ENCODE results near the gene PNPLA1. TPM values are rescaled to one million over a fixed set of nuclear protein-coding genes. Genes with fewer than 3 reads are reported as not detected.

PNPLA1 gene, protein sequence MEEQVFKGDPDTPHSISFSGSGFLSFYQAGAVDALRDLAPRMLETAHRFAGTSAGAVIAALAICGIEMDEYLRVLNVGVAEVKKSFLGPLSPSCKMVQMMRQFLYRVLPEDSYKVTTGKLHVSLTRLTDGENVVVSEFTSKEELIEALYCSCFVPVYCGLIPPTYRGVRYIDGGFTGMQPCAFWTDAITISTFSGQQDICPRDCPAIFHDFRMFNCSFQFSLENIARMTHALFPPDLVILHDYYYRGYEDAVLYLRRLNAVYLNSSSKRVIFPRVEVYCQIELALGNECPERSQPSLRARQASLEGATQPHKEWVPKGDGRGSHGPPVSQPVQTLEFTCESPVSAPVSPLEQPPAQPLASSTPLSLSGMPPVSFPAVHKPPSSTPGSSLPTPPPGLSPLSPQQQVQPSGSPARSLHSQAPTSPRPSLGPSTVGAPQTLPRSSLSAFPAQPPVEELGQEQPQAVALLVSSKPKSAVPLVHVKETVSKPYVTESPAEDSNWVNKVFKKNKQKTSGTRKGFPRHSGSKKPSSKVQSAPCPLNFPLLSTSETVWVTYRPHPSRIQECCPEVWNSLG
- total RNA-seq (2021; ENCODE audit: unreplicated experiment) (not detected), Bru-seq, nascent RNA (percentile 25 among the genes with signal in this experiment), BruChase-seq, experiment 1, labeled RNA remaining after a 2-hour chase (percentile 36 among the genes with signal in this experiment), BruChase-seq, experiment 2, labeled RNA remaining after a 6-hour chase (percentile 30 among the genes with signal in this experiment)
- 0.10 TPM for polyA plus RNA-seq (2012; ENCODE audit: insufficient read length)
- long read RNA-seq = 0 reads

DNA sequence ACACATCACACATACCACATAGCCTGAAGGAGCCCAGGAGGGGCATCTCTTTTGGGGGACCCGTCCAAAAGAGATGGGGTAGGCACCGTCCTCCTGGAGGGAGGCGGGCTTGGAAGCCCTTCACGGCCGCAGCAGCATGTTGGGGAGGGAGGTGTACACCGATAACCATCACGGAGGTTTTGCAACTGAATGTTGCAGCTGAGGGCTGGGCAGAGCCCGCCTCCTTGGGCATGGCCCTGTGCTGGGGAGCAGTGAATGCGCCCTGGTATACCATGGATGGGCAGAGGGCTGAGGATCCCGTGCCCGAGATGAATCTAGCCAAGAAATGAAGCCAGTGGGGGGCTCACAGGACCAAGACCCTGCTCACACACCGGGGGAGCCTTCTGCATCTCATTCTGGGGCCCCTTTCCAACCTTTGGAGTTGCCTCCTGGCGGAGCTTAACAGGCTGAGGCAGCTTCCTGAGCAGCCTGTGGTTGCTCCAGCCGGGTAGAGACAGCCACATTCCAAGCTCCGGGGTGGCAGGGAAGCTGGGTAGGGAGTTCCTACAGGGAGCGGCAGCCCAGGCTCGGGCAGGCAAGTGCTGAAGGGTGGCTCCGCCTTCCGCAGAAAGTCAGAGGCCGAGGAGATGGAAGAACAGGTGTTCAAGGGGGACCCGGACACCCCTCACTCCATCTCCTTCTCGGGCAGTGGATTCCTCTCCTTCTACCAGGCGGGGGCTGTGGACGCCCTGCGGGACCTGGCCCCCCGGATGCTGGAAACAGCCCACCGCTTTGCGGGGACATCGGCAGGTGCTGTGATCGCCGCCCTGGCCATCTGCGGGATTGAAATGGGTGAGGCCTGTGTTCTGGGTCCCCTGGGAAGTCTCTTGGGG, at the start of gene PNPLA1:
Gene PNPLA1 (plus strand): TSS at position 227 of the 872 bp plus-strand sequence. CDS start 400 bp downstream, at position 627.
- Histone ChIP-seq H3K4me3 (ENCODE audit: low read depth in 2 of 2, low read length in 2 of 2) (no peak within 1 kb of the TSS), H3K27me3 (ENCODE audit: control insufficient read depth, insufficient read depth, low read length) (peaks cover 8% of the 10 kb centered on the region), H3K9me3 (ENCODE audit: control insufficient read depth, insufficient read depth, low read depth, low read length) (no peaks in the 10 kb centered on the region), H3K27ac (ENCODE audit: low read length) (no peak within 1 kb of the TSS), H3K36me3 (ENCODE audit: control insufficient read depth, insufficient read depth, low read length) (no peaks in the 10 kb centered on the region), H3K4me1 (ENCODE audit: control insufficient read depth, insufficient read depth, low read length) (peaks cover 10% of the 10 kb centered on the region)
- ChIA-PET CTCF (no interaction called here), POLR2A (no interaction called here)
- in situ Hi-C loops (cut with HindIII; ENCODE audit: low pct_unique_long_range_greater_than_20kb, low sequenced_read_pairs) = no loop called here
- DNase-seq (ENCODE audit: low read depth, low spot score) (no peak), ATAC-seq (peak; percentile 71)
- BruUV-seq (replicated peaks) = no TSS peak
- TF ChIP-seq SIN3A (IDR thresholded peaks at IDR 0.05; ENCODE audit: borderline replicate concordance, insufficient read depth, low read depth, low read length) (no peak), POLR2AphosphoS5 (IDR thresholded peaks at IDR 0.05; ENCODE audit: low read depth, low read length) (no peak), TCF7L2 (IDR thresholded peaks at IDR 0.05; ENCODE audit: low read depth, low read length) (no peak)
- TF ChIP-seq, protein P1, sequence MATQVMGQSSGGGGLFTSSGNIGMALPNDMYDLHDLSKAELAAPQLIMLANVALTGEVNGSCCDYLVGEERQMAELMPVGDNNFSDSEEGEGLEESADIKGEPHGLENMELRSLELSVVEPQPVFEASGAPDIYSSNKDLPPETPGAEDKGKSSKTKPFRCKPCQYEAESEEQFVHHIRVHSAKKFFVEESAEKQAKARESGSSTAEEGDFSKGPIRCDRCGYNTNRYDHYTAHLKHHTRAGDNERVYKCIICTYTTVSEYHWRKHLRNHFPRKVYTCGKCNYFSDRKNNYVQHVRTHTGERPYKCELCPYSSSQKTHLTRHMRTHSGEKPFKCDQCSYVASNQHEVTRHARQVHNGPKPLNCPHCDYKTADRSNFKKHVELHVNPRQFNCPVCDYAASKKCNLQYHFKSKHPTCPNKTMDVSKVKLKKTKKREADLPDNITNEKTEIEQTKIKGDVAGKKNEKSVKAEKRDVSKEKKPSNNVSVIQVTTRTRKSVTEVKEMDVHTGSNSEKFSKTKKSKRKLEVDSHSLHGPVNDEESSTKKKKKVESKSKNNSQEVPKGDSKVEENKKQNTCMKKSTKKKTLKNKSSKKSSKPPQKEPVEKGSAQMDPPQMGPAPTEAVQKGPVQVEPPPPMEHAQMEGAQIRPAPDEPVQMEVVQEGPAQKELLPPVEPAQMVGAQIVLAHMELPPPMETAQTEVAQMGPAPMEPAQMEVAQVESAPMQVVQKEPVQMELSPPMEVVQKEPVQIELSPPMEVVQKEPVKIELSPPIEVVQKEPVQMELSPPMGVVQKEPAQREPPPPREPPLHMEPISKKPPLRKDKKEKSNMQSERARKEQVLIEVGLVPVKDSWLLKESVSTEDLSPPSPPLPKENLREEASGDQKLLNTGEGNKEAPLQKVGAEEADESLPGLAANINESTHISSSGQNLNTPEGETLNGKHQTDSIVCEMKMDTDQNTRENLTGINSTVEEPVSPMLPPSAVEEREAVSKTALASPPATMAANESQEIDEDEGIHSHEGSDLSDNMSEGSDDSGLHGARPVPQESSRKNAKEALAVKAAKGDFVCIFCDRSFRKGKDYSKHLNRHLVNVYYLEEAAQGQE (IDR thresholded peaks at IDR 0.05; ENCODE audit: insufficient read depth in 1 of 2, low read depth in 2 of 2, low read length in 1 of 2) = no peak
- TF ChIP-seq, protein P2, sequence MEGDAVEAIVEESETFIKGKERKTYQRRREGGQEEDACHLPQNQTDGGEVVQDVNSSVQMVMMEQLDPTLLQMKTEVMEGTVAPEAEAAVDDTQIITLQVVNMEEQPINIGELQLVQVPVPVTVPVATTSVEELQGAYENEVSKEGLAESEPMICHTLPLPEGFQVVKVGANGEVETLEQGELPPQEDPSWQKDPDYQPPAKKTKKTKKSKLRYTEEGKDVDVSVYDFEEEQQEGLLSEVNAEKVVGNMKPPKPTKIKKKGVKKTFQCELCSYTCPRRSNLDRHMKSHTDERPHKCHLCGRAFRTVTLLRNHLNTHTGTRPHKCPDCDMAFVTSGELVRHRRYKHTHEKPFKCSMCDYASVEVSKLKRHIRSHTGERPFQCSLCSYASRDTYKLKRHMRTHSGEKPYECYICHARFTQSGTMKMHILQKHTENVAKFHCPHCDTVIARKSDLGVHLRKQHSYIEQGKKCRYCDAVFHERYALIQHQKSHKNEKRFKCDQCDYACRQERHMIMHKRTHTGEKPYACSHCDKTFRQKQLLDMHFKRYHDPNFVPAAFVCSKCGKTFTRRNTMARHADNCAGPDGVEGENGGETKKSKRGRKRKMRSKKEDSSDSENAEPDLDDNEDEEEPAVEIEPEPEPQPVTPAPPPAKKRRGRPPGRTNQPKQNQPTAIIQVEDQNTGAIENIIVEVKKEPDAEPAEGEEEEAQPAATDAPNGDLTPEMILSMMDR (IDR thresholded peaks at IDR 0.05) = no peak
- intact Hi-C loops (cut with micrococcal nuclease; ENCODE audit: unreplicated experiment) = no loop called here

DNA sequence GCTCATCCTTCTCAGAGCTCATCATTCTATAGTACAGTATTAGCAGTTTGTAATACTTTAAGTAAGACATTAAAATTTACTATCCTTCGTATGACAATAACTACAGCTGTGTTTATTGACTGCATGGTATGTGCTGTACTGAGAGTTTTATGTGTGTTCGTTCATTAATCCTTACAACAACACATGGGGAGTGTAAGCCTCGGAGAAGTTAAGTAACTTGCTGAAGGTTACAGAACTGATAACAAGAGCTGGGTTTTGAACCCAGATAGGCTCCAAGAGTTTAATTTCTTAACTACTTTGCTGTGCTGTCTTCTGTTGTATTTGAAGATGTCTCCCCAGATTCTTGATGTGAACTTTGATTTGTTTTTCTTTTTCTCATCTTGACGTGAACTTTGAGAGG, 49.6 kb upstream of the PNPLA1 start:
- CTCF ChIA-PET = interaction anchor here (0.6 kb wide), 1 partner anchor 84 kb away, joined by 9 read pairs; no protein-coding TSS in a partner anchor
- no peaks in the 10 kb centered on the region for H3K9me3 ChIP-seq (ENCODE audit: control insufficient read depth, insufficient read depth, low read depth, low read length)
- H3K4me3 ChIP-seq (ENCODE audit: low read depth in 2 of 2, low read length in 2 of 2) = no peak overlapping the region
- no peaks in the 10 kb centered on the region for H3K27me3 ChIP-seq (ENCODE audit: control insufficient read depth, insufficient read depth, low read length)
- no peak for ATAC-seq
- in situ Hi-C loops (cut with HindIII; ENCODE audit: low pct_unique_long_range_greater_than_20kb, low sequenced_read_pairs) (no loop called here), intact Hi-C loops (cut with micrococcal nuclease; ENCODE audit: unreplicated experiment) (no loop called here)
- POLR2A ChIA-PET = no interaction called here
- H3K27ac ChIP-seq (ENCODE audit: low read length) = no peak overlapping the region
- DNase-seq (ENCODE audit: low read depth, low spot score) = no peak
- no TSS peak for BruUV-seq (replicated peaks)
- H3K36me3 ChIP-seq (ENCODE audit: control insufficient read depth, insufficient read depth, low read length) = peaks cover 41% of the 10 kb centered on the region
- TF ChIP-seq SIN3A (IDR thresholded peaks at IDR 0.05; ENCODE audit: borderline replicate concordance, insufficient read depth, low read depth, low read length) = no peak
- TF ChIP-seq TCF7L2 (IDR thresholded peaks at IDR 0.05; ENCODE audit: low read depth, low read length) = no peak
- TF ChIP-seq, protein P1 (IDR thresholded peaks at IDR 0.05; ENCODE audit: insufficient read depth in 1 of 2, low read depth in 2 of 2, low read length in 1 of 2) = no peak
- no peak for TF ChIP-seq POLR2AphosphoS5 (IDR thresholded peaks at IDR 0.05; ENCODE audit: low read depth, low read length)
- TF ChIP-seq, protein P2 (IDR thresholded peaks at IDR 0.05) = no peak
- no peaks in the 10 kb centered on the region for H3K4me1 ChIP-seq (ENCODE audit: control insufficient read depth, insufficient read depth, low read length)
